ENCODE results near the gene EXOC3L1.

Gene EXOC3L1

DNA sequence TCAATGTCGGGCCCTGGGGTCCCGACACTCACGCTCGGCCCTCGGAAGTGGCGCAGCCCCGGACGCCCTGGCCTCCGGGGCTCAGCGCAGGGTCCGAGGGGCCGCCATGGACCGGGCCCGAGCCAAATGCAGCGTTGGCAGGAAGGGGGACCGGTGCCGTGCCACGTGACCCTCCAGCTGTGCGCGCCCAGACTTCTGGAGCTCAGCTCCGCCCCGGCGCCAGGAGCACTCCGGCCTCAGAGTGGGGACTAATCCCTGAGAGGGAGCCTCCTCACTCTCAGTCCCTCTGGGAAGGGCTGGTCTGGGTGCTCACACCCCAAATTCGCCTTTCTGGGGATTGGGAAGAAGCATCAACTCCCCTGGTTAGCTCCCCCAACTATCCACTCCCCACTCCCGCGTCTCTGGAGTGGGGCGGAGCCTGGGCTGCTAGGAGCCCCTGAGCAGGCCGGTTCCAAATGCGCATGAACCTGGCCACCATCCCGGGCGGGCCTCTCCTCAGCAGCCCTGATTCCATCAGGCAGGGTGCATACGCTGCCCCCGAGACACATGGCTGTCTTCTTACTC is 39.0 kb downstream of the EXOC3L1 start, which contains the start of gene B3GNT9:
TSS of gene B3GNT9 (minus strand) at position 166 of the 564 bp plus-strand sequence. CDS start 513 bp downstream, outside the sequence.
- peaks cover 52% of the 10 kb centered on the region for H3K36me3 ChIP-seq
- H3K9me3 ChIP-seq, result peaks cover 6% of the 10 kb centered on the region; the same call in 1 of the 2 replicates
- H3K4me3 ChIP-seq, result peak within 1 kb of the TSS; percentile 68
- H3K27ac ChIP-seq, result no peak within 1 kb of the TSS
- peaks cover 24% of the 10 kb centered on the region for H3K4me1 ChIP-seq
- TF ChIP-seq Cebpa-rat (IDR thresholded peaks at IDR 0.05), result no peak
- peaks cover 98% of the 10 kb centered on the region for H4K20me1 ChIP-seq
- peaks cover 48% of the 10 kb centered on the region for H3K27me3 ChIP-seq
- H3K9ac ChIP-seq, result peak within 1 kb of the TSS; percentile 48; the same call in 1 of the 2 replicates
- H3K4me2 ChIP-seq, result peak within 1 kb of the TSS; percentile 90

DNA sequence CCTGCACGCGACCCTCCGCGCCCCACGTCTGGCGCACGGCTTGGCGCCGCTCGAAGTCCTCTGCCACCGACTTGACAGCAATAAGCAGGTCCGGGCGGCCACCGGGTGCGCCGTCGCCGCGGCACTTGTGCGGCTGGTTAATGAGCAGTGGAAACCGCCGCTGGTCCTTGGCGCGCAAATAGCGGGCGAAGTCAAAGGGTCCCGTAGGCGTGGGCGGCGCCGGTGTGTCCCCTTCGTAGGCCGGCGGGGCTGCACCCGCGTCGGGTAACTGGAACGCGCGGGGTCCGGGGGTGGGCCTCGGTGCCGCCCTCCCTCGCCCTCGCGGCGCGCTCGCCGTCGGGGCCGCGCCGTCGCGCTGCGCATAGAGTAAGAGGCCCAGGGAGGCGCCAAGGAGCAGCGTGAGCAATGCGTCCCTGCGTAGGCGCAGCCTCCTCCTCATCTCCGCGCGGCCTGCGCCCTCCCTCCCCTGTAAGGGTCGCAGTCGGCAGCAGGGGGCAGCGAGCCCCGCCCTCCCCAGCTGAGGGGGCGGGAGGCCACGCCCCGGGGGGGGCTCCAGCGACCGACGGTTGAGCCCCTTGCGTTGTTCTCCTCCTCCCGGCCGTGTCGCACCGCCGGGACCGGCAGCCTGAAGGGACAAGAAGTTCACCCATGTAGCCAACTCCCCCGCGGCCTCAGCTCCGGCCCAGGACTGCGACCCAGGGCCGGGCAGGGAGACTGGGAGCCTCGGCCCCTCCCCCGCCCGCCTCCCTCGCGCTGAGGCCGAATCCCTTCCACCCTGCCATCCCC is 39.7 kb downstream of the EXOC3L1 start:
- peak overlapping the region; percentile 48; the same call in 1 of the 2 replicates for H3K9ac ChIP-seq
- TF ChIP-seq Cebpa-rat (IDR thresholded peaks at IDR 0.05), result no peak
- H4K20me1 ChIP-seq, result peaks cover 98% of the 10 kb centered on the region
- peaks cover 18% of the 10 kb centered on the region for H3K4me1 ChIP-seq
- H3K4me2 ChIP-seq, result peak overlapping the region; percentile 90
- peaks cover 6% of the 10 kb centered on the region; the same call in 1 of the 2 replicates for H3K9me3 ChIP-seq
- H3K36me3 ChIP-seq, result peaks cover 59% of the 10 kb centered on the region
- peak overlapping the region; percentile 68 for H3K4me3 ChIP-seq
- no peak overlapping the region for H3K27ac ChIP-seq
- peaks cover 44% of the 10 kb centered on the region for H3K27me3 ChIP-seq

DNA sequence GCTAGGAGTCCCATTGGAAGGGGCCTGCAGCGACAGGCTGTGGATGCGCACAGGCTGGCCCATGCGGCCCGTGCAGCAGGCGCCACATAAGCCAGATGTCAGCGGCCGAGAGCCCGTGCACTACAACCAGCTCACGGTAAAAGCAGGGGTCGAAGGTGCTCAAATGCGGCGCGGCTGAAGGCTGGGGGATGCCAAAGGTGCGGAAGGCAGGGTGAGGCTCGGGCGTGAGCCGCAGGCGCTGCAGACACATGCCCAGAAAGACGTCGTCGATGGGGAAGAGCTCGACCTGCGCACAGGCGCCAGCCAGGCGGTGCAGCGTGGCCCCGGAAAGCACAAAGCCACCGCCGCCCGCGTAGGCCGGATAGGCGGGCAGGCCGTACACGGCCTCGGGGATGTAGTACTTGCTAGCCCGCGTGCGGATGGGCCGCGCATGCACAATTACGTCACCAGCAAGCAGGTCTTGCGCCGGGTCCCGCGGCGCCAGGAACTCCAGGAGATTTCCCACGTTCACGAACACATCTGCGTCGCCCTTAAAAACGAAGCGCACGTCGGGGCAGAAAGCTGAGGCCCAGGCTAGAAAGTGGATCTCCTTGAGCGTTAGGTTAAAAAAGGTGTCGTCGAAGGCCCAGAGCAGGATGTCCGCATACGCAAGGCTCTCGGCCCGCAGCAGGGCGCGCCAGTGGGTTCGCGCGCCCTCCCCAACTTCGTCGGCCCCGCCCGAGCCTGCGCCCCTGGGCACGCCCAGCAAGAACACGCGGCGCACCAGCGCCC is 40.5 kb downstream of the EXOC3L1 start:
- peaks cover 14% of the 10 kb centered on the region for H3K4me1 ChIP-seq
- TF ChIP-seq Cebpa-rat (IDR thresholded peaks at IDR 0.05), result no peak
- H3K9ac ChIP-seq, result no peak overlapping the region
- no peak overlapping the region for H3K4me3 ChIP-seq
- H3K36me3 ChIP-seq, result peaks cover 64% of the 10 kb centered on the region
- peaks cover 41% of the 10 kb centered on the region for H3K27me3 ChIP-seq
- no peak overlapping the region for H3K27ac ChIP-seq
- peaks cover 98% of the 10 kb centered on the region for H4K20me1 ChIP-seq
- H3K4me2 ChIP-seq, result no peak overlapping the region
- H3K9me3 ChIP-seq, result peaks cover 6% of the 10 kb centered on the region; the same call in 1 of the 2 replicates

DNA sequence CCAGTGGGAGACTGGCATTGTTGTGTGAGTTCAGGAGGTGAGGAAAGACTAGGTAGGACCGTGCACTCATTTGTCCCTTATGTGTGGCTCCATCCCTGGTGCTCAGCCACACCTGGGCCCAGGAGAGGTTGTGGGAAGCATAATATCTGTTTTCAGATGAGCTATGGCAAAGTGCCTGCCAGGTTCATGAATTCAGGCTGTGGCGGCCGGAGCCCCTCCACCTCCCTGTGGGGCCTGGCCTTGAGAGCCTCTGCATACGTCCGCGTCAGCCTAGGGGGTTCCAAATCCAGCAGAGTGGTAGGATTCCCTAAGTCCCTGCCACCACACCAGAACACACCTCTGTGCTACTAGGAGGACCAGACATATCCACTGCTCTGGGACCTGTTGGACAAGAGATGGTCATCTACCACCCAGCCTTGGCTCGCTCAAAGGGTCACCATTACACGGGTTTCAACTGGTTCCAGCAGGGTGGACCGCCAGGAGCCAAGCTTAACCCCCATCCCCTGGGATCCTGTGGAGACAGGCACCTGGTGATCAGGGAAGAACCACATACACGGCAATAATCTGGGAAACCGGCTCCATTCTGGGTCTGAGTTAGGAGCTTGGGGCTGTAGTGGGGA is 41.2 kb downstream of the EXOC3L1 start:
- H4K20me1 ChIP-seq, result peaks cover 92% of the 10 kb centered on the region
- no peak overlapping the region for H3K27ac ChIP-seq
- H3K36me3 ChIP-seq, result peaks cover 66% of the 10 kb centered on the region
- H3K27me3 ChIP-seq, result peaks cover 41% of the 10 kb centered on the region
- H3K4me3 ChIP-seq, result no peak overlapping the region
- TF ChIP-seq Cebpa-rat (IDR thresholded peaks at IDR 0.05), result no peak
- peaks cover 14% of the 10 kb centered on the region for H3K4me1 ChIP-seq
- H3K9ac ChIP-seq, result no peak overlapping the region
- peaks cover 6% of the 10 kb centered on the region; the same call in 1 of the 2 replicates for H3K9me3 ChIP-seq
- no peak overlapping the region for H3K4me2 ChIP-seq

DNA sequence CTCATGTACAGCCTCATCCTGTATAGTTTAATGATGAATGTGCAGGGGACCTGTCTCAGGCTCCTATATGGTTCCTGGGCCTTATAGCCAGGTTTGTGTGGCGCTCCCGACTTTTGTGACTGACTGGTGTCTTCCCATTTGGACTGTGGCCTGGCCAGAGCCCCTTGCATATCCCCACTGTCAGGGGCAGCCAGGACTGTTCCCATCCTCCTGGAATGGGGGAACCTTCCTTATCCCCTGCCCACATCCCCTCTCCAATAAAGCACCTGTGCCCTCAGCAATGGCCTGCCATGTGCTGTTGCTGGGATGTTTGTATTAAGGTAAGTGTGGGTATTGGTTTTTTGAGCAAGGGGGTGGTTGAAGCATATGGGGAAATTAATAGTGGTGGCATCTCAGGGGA is 41.7 kb downstream of the EXOC3L1 start:
- Histone ChIP-seq H4K20me1 (peaks cover 88% of the 10 kb centered on the region), H3K27me3 (peaks cover 41% of the 10 kb centered on the region), H3K9ac (no peak overlapping the region), H3K4me1 (peaks cover 14% of the 10 kb centered on the region), H3K4me3 (no peak overlapping the region), H3K4me2 (no peak overlapping the region), H3K36me3 (peaks cover 72% of the 10 kb centered on the region), H3K9me3 (peaks cover 6% of the 10 kb centered on the region; the same call in 1 of the 2 replicates), H3K27ac (no peak overlapping the region)
- no peak for TF ChIP-seq Cebpa-rat (IDR thresholded peaks at IDR 0.05)

DNA sequence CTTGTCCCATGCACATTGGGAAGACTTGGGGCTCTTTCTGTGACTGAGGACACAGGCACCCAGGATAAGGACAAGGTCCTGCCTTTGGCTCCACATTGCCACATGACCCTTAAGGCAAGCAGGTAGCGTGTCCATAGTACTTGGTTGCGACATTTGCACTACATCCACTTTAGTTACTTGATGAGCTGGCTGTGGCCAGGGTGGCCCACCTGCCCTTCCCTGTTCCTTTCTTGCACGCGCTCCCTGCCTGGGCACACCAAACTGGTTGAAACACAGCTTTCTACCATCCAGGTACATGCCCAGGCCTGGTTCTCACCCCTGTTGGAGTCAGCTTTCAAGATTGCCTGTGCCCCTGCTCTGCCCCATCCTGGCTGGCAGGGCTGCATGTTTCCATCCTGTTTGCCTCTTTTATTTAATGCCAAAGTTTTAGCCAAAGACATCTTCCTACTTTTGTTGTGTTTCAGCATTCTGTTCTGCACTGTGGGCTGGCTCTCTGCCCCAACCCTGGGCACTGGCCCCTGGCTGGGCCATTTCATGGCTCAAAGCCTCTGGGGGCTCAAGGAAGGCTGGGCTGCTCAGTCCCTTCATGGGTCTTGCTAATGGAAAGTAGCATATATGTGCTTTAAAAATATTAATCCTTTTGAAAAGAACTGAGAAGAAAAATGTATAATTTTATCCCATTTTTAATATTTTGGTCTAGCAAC is 42.3 kb downstream of the EXOC3L1 start:
- TF ChIP-seq Cebpa-rat (IDR thresholded peaks at IDR 0.05), result no peak
- H3K4me3 ChIP-seq, result no peak overlapping the region
- H3K4me2 ChIP-seq, result no peak overlapping the region
- H3K9ac ChIP-seq, result no peak overlapping the region
- peaks cover 40% of the 10 kb centered on the region for H3K27me3 ChIP-seq
- H3K27ac ChIP-seq, result no peak overlapping the region
- H4K20me1 ChIP-seq, result peaks cover 82% of the 10 kb centered on the region
- H3K9me3 ChIP-seq, result peaks cover 6% of the 10 kb centered on the region; the same call in 1 of the 2 replicates
- peaks cover 78% of the 10 kb centered on the region for H3K36me3 ChIP-seq
- H3K4me1 ChIP-seq, result peaks cover 14% of the 10 kb centered on the region

DNA sequence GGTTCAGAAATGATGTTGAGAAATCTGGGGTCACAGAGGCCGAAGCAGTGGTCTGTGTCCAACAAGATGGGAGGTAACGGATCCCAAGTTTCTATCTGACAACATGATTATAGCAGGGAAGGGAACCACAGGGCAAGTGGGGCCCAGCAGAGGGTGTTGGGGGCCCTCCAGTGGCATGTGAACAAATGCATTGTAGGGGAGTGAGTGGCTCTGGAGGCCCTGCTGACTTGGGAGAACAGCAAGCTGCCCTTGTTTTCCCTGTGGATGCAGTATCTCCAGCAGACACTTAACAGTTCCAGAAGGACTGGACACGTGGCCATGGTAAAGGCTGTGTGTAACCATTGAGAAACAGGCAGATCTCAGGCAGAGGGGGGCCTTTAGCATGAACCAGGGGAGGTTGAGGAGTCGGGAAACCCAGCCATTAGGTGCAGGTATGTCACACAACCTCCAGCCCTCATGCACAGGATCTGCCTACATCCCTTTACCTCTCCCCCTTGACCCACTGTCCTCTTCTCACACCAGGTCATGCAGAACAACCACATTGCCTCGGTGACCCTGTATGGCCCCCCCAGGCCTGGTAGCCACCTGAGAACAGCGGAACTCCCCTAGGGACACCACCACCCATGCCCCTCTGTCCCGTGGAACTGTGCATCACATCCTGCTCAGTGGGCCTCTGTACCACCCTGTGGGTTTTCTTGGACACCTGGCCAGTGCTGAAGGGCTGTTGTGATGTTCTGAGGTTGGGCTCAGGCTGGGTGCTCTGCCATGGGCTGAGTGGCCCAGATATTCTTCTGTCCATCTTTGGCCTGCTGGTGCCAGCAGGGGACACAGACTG is 43.2 kb downstream of the EXOC3L1 start:
- no peak overlapping the region for H3K27ac ChIP-seq
- no peak overlapping the region for H3K4me2 ChIP-seq
- H3K4me1 ChIP-seq, result peaks cover 14% of the 10 kb centered on the region
- H3K9me3 ChIP-seq, result peaks cover 6% of the 10 kb centered on the region; the same call in 1 of the 2 replicates
- H3K36me3 ChIP-seq, result peaks cover 87% of the 10 kb centered on the region
- H3K4me3 ChIP-seq, result no peak overlapping the region
- no peak overlapping the region for H3K9ac ChIP-seq
- no peak for TF ChIP-seq Cebpa-rat (IDR thresholded peaks at IDR 0.05)
- peaks cover 73% of the 10 kb centered on the region for H4K20me1 ChIP-seq
- H3K27me3 ChIP-seq, result peaks cover 31% of the 10 kb centered on the region

DNA sequence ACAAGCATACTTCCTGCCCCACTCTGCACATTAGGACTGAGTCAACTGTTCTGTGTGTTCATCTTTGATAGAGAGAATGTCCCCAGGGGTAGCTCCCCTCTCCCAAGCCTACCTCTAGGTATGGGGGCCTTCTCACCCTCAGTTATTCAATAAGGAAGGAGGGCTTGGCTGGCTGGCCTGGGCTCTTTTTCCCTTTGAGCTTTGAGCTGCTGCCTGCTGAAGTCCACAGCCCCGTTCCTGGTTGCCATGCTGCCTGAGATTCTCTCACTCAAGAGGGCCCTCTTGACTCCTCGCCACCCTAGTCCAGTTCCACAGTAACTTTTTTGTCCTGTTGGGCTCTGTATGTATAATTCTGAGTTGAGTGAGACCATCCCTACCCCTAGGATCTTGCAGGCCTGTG is 44.2 kb downstream of the EXOC3L1 start:
- Histone ChIP-seq H3K4me1 (peaks cover 8% of the 10 kb centered on the region), H3K27ac (no peak overlapping the region), H4K20me1 (peaks cover 63% of the 10 kb centered on the region), H3K36me3 (peaks cover 96% of the 10 kb centered on the region), H3K9me3 (peaks cover 6% of the 10 kb centered on the region; the same call in 1 of the 2 replicates), H3K9ac (no peak overlapping the region), H3K4me3 (no peak overlapping the region), H3K4me2 (no peak overlapping the region), H3K27me3 (peaks cover 21% of the 10 kb centered on the region)
- no peak for TF ChIP-seq Cebpa-rat (IDR thresholded peaks at IDR 0.05)

Measured in BLaER1 (cell line).